22Rv1 (cell line): Measurements from ENCODE around the gene GPR180.

Experiments used
- H3K27ac ChIP-seq: fragments of 450-650 bp; 2 replicates; pipeline ENCODE4 v1.5.1; 2017
- ZFX ChIP-seq: fragments of 450-650 bp; IDR thresholded peaks from 2 replicates; pipeline ENCODE4 v1.6.1; 2017; ENCODE audit warnings: antibody characterized with exemption, borderline replicate concordance
- TF ChIP-seq, protein P1 (sequence below): fragments of 450-650 bp; IDR thresholded peaks from 2 replicates; pipeline ENCODE4 v1.5.1; 2017; ENCODE audit warnings: mild to moderate bottlenecking

Gene GPR180

DNA sequence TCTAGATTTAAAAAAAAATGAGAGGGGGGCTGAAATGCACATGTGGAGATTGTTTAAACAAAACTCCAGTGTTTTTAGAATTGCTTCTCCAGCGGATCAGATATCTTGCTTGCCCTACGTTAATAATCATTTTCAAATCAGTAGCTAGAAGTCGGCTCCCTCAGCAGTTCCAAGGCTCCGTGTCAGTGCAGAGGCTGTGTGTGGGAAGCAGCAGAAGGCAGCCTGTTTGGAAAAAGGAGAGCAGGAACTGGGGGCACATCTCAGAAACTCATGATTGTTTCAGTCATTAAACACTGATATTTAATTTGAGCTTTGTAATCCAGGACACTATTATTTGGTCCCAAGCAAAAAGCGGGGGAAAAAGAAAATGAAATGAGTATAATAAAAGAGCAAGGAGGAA lies 59.7 kb downstream of the GPR180 start:
- TF ChIP-seq, protein P1, sequence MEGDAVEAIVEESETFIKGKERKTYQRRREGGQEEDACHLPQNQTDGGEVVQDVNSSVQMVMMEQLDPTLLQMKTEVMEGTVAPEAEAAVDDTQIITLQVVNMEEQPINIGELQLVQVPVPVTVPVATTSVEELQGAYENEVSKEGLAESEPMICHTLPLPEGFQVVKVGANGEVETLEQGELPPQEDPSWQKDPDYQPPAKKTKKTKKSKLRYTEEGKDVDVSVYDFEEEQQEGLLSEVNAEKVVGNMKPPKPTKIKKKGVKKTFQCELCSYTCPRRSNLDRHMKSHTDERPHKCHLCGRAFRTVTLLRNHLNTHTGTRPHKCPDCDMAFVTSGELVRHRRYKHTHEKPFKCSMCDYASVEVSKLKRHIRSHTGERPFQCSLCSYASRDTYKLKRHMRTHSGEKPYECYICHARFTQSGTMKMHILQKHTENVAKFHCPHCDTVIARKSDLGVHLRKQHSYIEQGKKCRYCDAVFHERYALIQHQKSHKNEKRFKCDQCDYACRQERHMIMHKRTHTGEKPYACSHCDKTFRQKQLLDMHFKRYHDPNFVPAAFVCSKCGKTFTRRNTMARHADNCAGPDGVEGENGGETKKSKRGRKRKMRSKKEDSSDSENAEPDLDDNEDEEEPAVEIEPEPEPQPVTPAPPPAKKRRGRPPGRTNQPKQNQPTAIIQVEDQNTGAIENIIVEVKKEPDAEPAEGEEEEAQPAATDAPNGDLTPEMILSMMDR, result no peak
- TF ChIP-seq ZFX, result no peak
- H3K27ac ChIP-seq, result no peak overlapping the region

DNA sequence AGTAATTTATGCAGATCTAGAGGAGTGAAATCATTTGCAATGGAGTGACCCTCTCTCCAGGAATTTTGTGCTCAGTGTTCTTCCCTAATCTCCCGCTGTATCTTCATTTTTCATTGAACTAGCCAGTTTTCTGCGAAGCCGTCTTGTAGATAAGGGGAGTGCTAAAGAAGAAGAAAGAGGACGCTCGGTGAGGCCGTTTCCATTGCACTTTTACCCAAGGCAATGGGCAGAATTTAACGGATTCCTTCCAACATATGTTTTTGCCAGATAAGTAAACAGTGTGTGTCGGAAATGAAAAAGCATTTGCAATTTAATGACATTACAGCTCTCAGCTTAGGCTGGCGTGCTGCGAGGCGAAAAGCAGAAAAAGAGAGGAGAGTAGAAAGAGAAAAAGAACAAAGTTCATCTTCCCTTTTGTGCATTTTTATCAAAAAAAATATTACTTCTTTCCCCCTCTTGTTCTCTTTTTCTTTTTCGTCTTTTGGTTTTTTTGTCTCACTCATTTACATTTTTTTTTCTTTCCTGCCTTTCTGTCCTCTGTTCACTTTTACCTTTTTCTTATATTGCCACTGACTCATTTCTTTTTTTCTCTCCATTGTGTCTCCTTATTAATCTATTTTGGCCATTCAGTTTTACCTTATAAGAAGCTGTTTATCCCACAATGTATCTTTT lies 60.8 kb downstream of the GPR180 start:
- no peak overlapping the region for H3K27ac ChIP-seq

DNA sequence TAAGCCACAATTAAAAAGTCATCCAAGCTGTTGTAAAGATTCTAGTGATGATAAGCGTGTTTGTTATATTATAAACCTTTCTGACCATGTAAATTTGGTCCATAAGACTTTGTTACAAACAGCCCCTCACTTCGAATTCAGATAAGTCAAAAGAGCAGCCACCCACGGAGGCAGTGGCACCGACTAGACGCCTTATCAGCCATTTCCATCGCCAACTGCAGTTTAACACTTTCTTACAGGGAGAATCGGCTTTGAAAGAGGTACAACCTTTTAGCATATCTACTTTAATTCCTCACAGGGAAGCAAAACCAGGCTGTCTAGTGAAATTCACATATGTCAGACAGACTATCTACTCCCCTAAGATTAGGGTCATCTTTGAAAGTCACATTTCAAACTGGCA lies 63.2 kb downstream of the GPR180 start:
- no peak for TF ChIP-seq ZFX
- no peak overlapping the region for H3K27ac ChIP-seq

More for the DNA sequence above, 60.8 kb downstream of the GPR180 start:
- no peak for TF ChIP-seq ZFX
- TF ChIP-seq, protein P1, result no peak

- TF ChIP-seq, protein P1, result no peak
- TF ChIP-seq ZFX, result no peak
- no peak overlapping the region for H3K27ac ChIP-seq
Measured at GRCh38 chr13:94666065-94666464, 64.4 kb downstream of the GPR180 start.

- no peak for TF ChIP-seq ZFX
- TF ChIP-seq, protein P1, result no peak
- H3K27ac ChIP-seq, result no peak overlapping the region
Measured at GRCh38 chr13:94667190-94667589, 65.5 kb downstream of the GPR180 start.

- TF ChIP-seq, protein P1, result no peak
- no peak for TF ChIP-seq ZFX
- H3K27ac ChIP-seq, result no peak overlapping the region
Measured at GRCh38 chr13:94672400-94672799, 70.7 kb downstream of the GPR180 start.

GRCh38 chr13:94673851-94674250 lies 72.2 kb downstream of the GPR180 start:
- no peak overlapping the region for H3K27ac ChIP-seq
- no peak for TF ChIP-seq ZFX
- TF ChIP-seq, protein P1, result no peak
